Measurements from ENCODE around the gene FSTL1. TPM values are rescaled to one million over a fixed set of nuclear protein-coding genes. Genes with fewer than 3 reads are reported as not detected.

FSTL1 gene
- total RNA-seq, 2 donors from 2014 or later = 20.4 to 81.8 TPM

DNA sequence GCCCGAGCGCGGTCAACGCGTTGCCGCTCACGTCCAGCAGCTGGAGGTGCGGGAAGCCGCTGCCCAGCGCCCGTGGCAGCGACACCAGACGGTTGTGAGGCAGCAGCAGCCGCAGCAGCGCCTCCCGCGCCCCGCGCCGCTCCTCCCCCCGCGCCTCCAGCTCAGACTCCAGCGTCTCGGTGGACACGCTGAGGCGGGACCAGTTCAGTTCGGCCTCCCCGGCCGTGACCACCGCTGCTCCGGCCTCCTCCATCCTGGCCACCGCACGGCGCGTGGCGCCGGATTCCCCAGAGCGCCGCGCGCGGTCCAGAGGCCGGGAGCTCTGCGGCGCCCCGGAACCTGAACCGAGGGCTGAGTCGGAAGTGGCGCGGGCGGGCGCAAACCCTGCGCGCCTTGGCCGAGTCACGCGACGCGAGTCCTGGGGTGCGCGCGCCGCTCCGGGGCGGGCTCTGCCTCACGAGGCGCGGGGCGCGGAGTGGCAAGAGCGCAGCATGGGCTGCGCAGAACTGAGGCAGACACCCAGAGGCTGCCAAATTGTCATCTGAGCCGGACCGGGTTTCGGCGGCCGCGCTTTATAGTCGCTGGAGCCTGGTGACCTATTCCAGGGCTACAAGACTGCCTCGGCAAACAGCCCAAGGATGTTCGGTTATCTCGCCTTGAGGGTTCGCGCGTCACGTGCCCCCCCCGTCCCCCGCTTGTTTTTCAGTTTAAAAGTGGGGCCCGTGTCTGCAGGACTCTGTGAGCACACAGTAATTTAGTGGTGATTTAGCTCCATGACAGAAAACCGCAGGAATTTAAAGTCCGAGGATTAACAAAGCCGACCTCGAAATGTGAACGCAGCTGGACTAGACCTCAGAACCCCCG lies 101.6 kb downstream of the FSTL1 start, which contains the start of gene LRRC58:
LRRC58 (minus strand) TSS at position 364 of the 864 bp plus-strand sequence; CDS start at position 253, 111 bp downstream.
- Histone ChIP-seq H3K27me3 (no peaks in the 10 kb centered on the region), H3K36me3 (no peaks in the 10 kb centered on the region), H3K27ac (peak within 1 kb of the TSS; percentile 93), H3K4me1 (peaks cover 5% of the 10 kb centered on the region), H3K9me3 (no peaks in the 10 kb centered on the region), H3K9ac (ENCODE audit: low read depth in 2 of 2, low read length in 2 of 2) (peak within 1 kb of the TSS; percentile 84 to 87), H3K4me3 (peak within 1 kb of the TSS; percentile 95)
- TF ChIP-seq, protein P1, sequence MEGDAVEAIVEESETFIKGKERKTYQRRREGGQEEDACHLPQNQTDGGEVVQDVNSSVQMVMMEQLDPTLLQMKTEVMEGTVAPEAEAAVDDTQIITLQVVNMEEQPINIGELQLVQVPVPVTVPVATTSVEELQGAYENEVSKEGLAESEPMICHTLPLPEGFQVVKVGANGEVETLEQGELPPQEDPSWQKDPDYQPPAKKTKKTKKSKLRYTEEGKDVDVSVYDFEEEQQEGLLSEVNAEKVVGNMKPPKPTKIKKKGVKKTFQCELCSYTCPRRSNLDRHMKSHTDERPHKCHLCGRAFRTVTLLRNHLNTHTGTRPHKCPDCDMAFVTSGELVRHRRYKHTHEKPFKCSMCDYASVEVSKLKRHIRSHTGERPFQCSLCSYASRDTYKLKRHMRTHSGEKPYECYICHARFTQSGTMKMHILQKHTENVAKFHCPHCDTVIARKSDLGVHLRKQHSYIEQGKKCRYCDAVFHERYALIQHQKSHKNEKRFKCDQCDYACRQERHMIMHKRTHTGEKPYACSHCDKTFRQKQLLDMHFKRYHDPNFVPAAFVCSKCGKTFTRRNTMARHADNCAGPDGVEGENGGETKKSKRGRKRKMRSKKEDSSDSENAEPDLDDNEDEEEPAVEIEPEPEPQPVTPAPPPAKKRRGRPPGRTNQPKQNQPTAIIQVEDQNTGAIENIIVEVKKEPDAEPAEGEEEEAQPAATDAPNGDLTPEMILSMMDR (IDR thresholded peaks at IDR 0.05) = no peak
- DNase-seq = peak; percentile 89
- intact Hi-C loops (cut with DNase I) = no loop called here

- Histone ChIP-seq H3K4me1 (peaks cover 5% of the 10 kb centered on the region), H3K36me3 (no peaks in the 10 kb centered on the region), H3K9me3 (no peaks in the 10 kb centered on the region), H3K27ac (peak overlapping the region; percentile 93), H3K4me3 (peak overlapping the region; percentile 95), H3K27me3 (no peaks in the 10 kb centered on the region), H3K9ac (ENCODE audit: low read depth in 2 of 2, low read length in 2 of 2) (peak overlapping the region; percentile 84 to 87)
- DNase-seq = peak; percentile 59
- intact Hi-C loops (cut with DNase I) = no loop called here
- TF ChIP-seq, protein P1 (IDR thresholded peaks at IDR 0.05) = no peak
These were observed 102.5 kb downstream of the FSTL1 start for GRCh38 chr3:120348065-120348990.

GRCh38 chr3:120344349-120344748 lies 106.4 kb downstream of the FSTL1 start:
- Histone ChIP-seq H3K27me3 (no peaks in the 10 kb centered on the region), H3K36me3 (no peaks in the 10 kb centered on the region), H3K4me1 (no peaks in the 10 kb centered on the region), H3K27ac (no peak overlapping the region), H3K9ac (ENCODE audit: low read depth in 2 of 2, low read length in 2 of 2) (no peak overlapping the region), H3K4me3 (no peak overlapping the region), H3K9me3 (no peaks in the 10 kb centered on the region)
- DNase-seq = no peak
- TF ChIP-seq, protein P1 (IDR thresholded peaks at IDR 0.05) = no peak
- intact Hi-C loops (cut with DNase I) = no loop called here

Other genes with a start within 250 kb of the FSTL1 start
- gene GPR156, start 165.8 kb downstream of the FSTL1 start, total RNA-seq = under 1 TPM in 1 of 2 donors, not detected in 1; 0.07 TPM
- gene LRRC58, start 101.6 kb downstream of the FSTL1 start, total RNA-seq = 10 to 100 TPM; 16.6 to 17.0 TPM
- 100 to 1,000 TPM; 183 to 192 TPM for gene NDUFB4, start 145.3 kb upstream of the FSTL1 start, total RNA-seq
- 10 to 100 TPM; 37.6 to 48.5 TPM for gene HGD, start 231.2 kb upstream of the FSTL1 start, total RNA-seq

Data from colonic mucosa (tissue), 4 donors.